ENCODE results near the gene FRK. TPM values are rescaled to one million over a fixed set of nuclear protein-coding genes. Genes with fewer than 3 reads are reported as not detected.

FRK gene
- total and polyA plus RNA-seq, 2 experiments from 2014 or later: 0.45 to 0.71 TPM

GRCh38 chr6:116041934-116042333, 18.8 kb downstream of the FRK start:
- H3K4me3 ChIP-seq: no peak overlapping the region

GRCh38 chr6:116040993-116041392, 19.7 kb downstream of the FRK start:
- no peak overlapping the region for H3K27ac ChIP-seq
- peaks cover 5% of the 10 kb centered on the region for H3K4me1 ChIP-seq (ENCODE audit: low read depth)
- H3K9me3 ChIP-seq (ENCODE audit: low read depth): no peaks in the 10 kb centered on the region
- TF ChIP-seq CTCF (IDR thresholded peaks at IDR 0.05; ENCODE audit: low read depth, low read length): no peak
- H3K4me3 ChIP-seq: no peak overlapping the region
- H3K36me3 ChIP-seq: no peaks in the 10 kb centered on the region
- H3K27me3 ChIP-seq: no peaks in the 10 kb centered on the region
- no peak for DNase-seq (ENCODE audit: low read depth in 1 of 2, low spot score in 1 of 2)

More at GRCh38 chr6:116041934-116042333, 18.8 kb downstream of the FRK start:
- no peaks in the 10 kb centered on the region for H3K9me3 ChIP-seq (ENCODE audit: low read depth)
- no peaks in the 10 kb centered on the region for H3K27me3 ChIP-seq
- DNase-seq (ENCODE audit: low read depth in 1 of 2, low spot score in 1 of 2): no peak
- H3K36me3 ChIP-seq: no peaks in the 10 kb centered on the region
- H3K27ac ChIP-seq: no peak overlapping the region
- TF ChIP-seq CTCF (IDR thresholded peaks at IDR 0.05; ENCODE audit: low read depth, low read length): no peak
- H3K4me1 ChIP-seq (ENCODE audit: low read depth): no peaks in the 10 kb centered on the region

- Histone ChIP-seq H3K27ac (no peak overlapping the region), H3K36me3 (no peaks in the 10 kb centered on the region), H3K4me1 (ENCODE audit: low read depth) (peaks cover 8% of the 10 kb centered on the region), H3K4me3 (no peak overlapping the region), H3K9me3 (ENCODE audit: low read depth) (no peaks in the 10 kb centered on the region), H3K27me3 (no peaks in the 10 kb centered on the region)
- TF ChIP-seq CTCF (IDR thresholded peaks at IDR 0.05; ENCODE audit: low read depth, low read length): no peak
- DNase-seq (ENCODE audit: low read depth in 1 of 2, low spot score in 1 of 2): no peak
Measured at GRCh38 chr6:116036885-116037284, 23.8 kb downstream of the FRK start.

- Histone ChIP-seq H3K27me3 (no peaks in the 10 kb centered on the region), H3K4me3 (no peak overlapping the region), H3K4me1 (ENCODE audit: low read depth) (peaks cover 8% of the 10 kb centered on the region), H3K9me3 (ENCODE audit: low read depth) (no peaks in the 10 kb centered on the region), H3K36me3 (no peaks in the 10 kb centered on the region), H3K27ac (no peak overlapping the region)
- DNase-seq (ENCODE audit: low read depth in 1 of 2, low spot score in 1 of 2): no peak
- TF ChIP-seq CTCF (IDR thresholded peaks at IDR 0.05; ENCODE audit: low read depth, low read length): no peak
Measured at GRCh38 chr6:116036075-116036773, 24.5 kb downstream of the FRK start.

- Histone ChIP-seq H3K36me3 (no peaks in the 10 kb centered on the region), H3K27me3 (no peaks in the 10 kb centered on the region), H3K9me3 (ENCODE audit: low read depth) (no peaks in the 10 kb centered on the region), H3K4me3 (no peak overlapping the region), H3K4me1 (ENCODE audit: low read depth) (peaks cover 8% of the 10 kb centered on the region), H3K27ac (no peak overlapping the region)
- no peak for DNase-seq (ENCODE audit: low read depth in 1 of 2, low spot score in 1 of 2)
- TF ChIP-seq CTCF (IDR thresholded peaks at IDR 0.05; ENCODE audit: low read depth, low read length): no peak
Measured at GRCh38 chr6:116035616-116036015, 25.1 kb downstream of the FRK start.
